Psoas muscle (tissue), 8 donors: Measurements from ENCODE around the gene DGKZ. TPM values are rescaled to one million over a fixed set of nuclear protein-coding genes. Genes with fewer than 3 reads are reported as not detected.
"Not testable (repeated sequence)": the region's sequence is repeated elsewhere in the genome, so short reads cannot be mapped to it uniquely, and the experiment has no call there.

ENCODE experiments used
- ATAC-seq, 4 donors: fragments of 200-7000 bp; cut with Tn5 transposase; one replicate each; pipeline ENCODE4 v1.9.1; 2020; ENCODE audit warnings: moderate library complexity in 3 of 4, mild to moderate bottlenecking in 2 of 4
- DNase-seq, 2 donors: peaks; one replicate each; pipeline ENCODE4 v3.0.0-alpha.2; 2020
- H3K27ac ChIP-seq: fragments of 200-600 bp; one replicate; pipeline ENCODE4 v1.8.0; 2022
- H3K27me3 ChIP-seq, 3 donors: fragments of 200-600 bp in 1 of 3; one replicate each; pipeline versions ENCODE4 v1.6.1 to v1.8.0; 2013 to 2022; ENCODE audit warnings: low read length in 2 of 3, mild to moderate bottlenecking in 2 of 3, moderate library complexity in 1 of 3; ENCODE audit not compliant: insufficient read depth in 3 of 3
- H3K36me3 ChIP-seq, 2 donors: fragments of 200-600 bp in 1 of 2; one replicate each; pipeline versions ENCODE4 v1.6.1 to v1.8.0; 2013 to 2022; ENCODE audit warnings: low read depth in 1 of 2, mild to moderate bottlenecking in 1 of 2, moderate library complexity in 1 of 2; ENCODE audit not compliant: insufficient read depth in 1 of 2
- H3K4me1 ChIP-seq: fragments of 200-600 bp; one replicate; pipeline ENCODE4 v1.8.0; 2022
- H3K4me3 ChIP-seq: fragments of 200-600 bp; one replicate; pipeline ENCODE4 v1.8.0; 2022; ENCODE audit warnings: mild to moderate bottlenecking
- H3K9me3 ChIP-seq: fragments of 200-600 bp; one replicate; pipeline ENCODE4 v1.8.0; 2022
- CTCF ChIP-seq: fragments of 200-600 bp; IDR thresholded peaks from one replicate; pipeline ENCODE4 v1.8.0; 2022; ENCODE audit warnings: antibody characterized with exemption
- WGBS, 3 donors: extraction: QIAGEN DNeasy Blood & Tissue Kit; methylation state at CpG; one replicate each; pipeline versions ENCODE4 v1.1.6 to v1.1.7; 2013; 5-methylcytosine and 5-hydroxymethylcytosine counted together
- intact Hi-C, 2 donors: fragments of 100-400 bp; cut with DNase I; formaldehyde crosslinking; loops; one replicate each; pipeline versions ENCODE4 v1.11.0 to v1.14.2; 2022
- polyA plus RNA-seq, 3 donors: library from polyadenylated mRNA; stranded (reverse); fragments of 200-250 nt; gene quantifications; one replicate each; pipeline ENCODE4 v1.2.3, GENCODE V29; 2013
- total RNA-seq, 4 donors: library from RNA; stranded (reverse); fragmentation: NEBNext Ultra II Directional in 2 of 4; extraction: Animal tissue kit (Norgen Biotek cat#: 25700) in 2 of 4; gene quantifications; one replicate each; pipeline versions ENCODE4 v1.2.1 to v1.2.4, GENCODE V29; 2021 to 2023
- donor health status: healthy with polysubstance abuse.
- donor health status: DM: no; HTN: no; CAD: no; lungs with moderate emphysema.
- donor health status: Bipolar disorder and iron deficiency.
- donor health status: healthy.
- donor health status: DM: yes; HTN: yes; CAD: no.
- donor health status: DM: no; HTN: no; CAD: no.
- donor health status: DM: no; HTN: no; CAD: no.
- donor health status: DM: yes; HTN: yes; CAD: no.

DGKZ gene
- total and polyA plus RNA-seq, 7 donors: 57.7 to 138 (median 90.2) TPM

- H3K27me3 ChIP-seq: peaks cover 0 to 22% (median 15%) of the 10 kb centered on the region in 3 donors
- no peak overlapping the region for H3K27ac ChIP-seq
- no peak for ATAC-seq
- peaks cover 10 to 62% of the 10 kb centered on the region in 2 donors for H3K36me3 ChIP-seq
- no peak overlapping the region for H3K4me3 ChIP-seq
- intact Hi-C loops: no loop called here
- TF ChIP-seq CTCF: no peak
- no peaks in the 10 kb centered on the region for H3K9me3 ChIP-seq
- no peak for DNase-seq
- peaks cover 14% of the 10 kb centered on the region for H3K4me1 ChIP-seq
- WGBS, 3 donors: 85 to 87% (median 86%) methylated on average over 5 of the region's 5 CpGs
Measured at GRCh38 chr11:46377831-46378230, 30.6 kb downstream of the DGKZ start.

GRCh38 chr11:46378296-46378695 is 31.0 kb downstream of the DGKZ start:
- TF ChIP-seq CTCF: no peak
- DNase-seq (peak in 1 of 2 donors; percentile 55), ATAC-seq (peak in 1 of 4 donors; percentile 2)
- Histone ChIP-seq H3K27ac (no peak overlapping the region), H3K36me3 (peaks cover 10 to 58% of the 10 kb centered on the region in 2 donors), H3K4me3 (no peak overlapping the region), H3K4me1 (peaks cover 14% of the 10 kb centered on the region), H3K9me3 (no peaks in the 10 kb centered on the region), H3K27me3 (peaks cover 0 to 24% (median 15%) of the 10 kb centered on the region in 3 donors)
- WGBS, 3 donors: 78 to 91% (median 79%) methylated on average over 10 of the region's 10 CpGs
- intact Hi-C loops: no loop called here

- no peak overlapping the region for H3K4me3 ChIP-seq
- H3K9me3 ChIP-seq: no peaks in the 10 kb centered on the region
- ATAC-seq (peak; percentile 0 to 16 (median 5)), DNase-seq (peak in 1 of 2 donors; percentile 60)
- peaks cover 8 to 51% of the 10 kb centered on the region in 2 donors for H3K36me3 ChIP-seq
- H3K27ac ChIP-seq: no peak overlapping the region
- intact Hi-C loops: no loop called here
- 48 to 61% (median 53%) methylated on average over 20 of the region's 20 CpGs for WGBS, 3 donors
- no peak for TF ChIP-seq CTCF
- peaks cover 14% of the 10 kb centered on the region for H3K4me1 ChIP-seq
- peaks cover 0 to 26% (median 15%) of the 10 kb centered on the region in 3 donors for H3K27me3 ChIP-seq
Measured at GRCh38 chr11:46378811-46379481, 31.7 kb downstream of the DGKZ start.

GRCh38 chr11:46379482-46380293 is 32.4 kb downstream of the DGKZ start:
- peak overlapping the region; percentile 70 for H3K4me3 ChIP-seq
- H3K9me3 ChIP-seq, H3K27ac ChIP-seq, intact Hi-C loops: not testable (repeated sequence)
- ATAC-seq: peak; percentile 12 to 35 (median 22)
- peaks cover 0 to 27% (median 15%) of the 10 kb centered on the region in 3 donors for H3K27me3 ChIP-seq
- H3K4me1 ChIP-seq: peaks cover 14% of the 10 kb centered on the region
- 58 to 65% (median 61%) methylated on average over 19 to 33 of the region's 36 CpGs for WGBS, 3 donors
- H3K36me3 ChIP-seq: peaks cover 5 to 44% of the 10 kb centered on the region in 2 donors
- DNase-seq: peak in 1 of 2 donors; percentile 62
